Head of caudate nucleus (tissue), 42 donors: ENCODE measurements around the gene WBP2.

Experiments used
- DNase-seq, 42 donors: peaks; one replicate each; pipeline versions ENCODE4 v3.0.0 to v3.0.0-alpha.2; 2020 to 2021; ENCODE audit warnings: mixed read lengths in 7 of 42
- intact Hi-C: fragments of 100-400 bp; cut with DNase I; formaldehyde crosslinking; loops from one replicate; pipeline ENCODE4 v1.15.0; 2022

WBP2 gene

DNA sequence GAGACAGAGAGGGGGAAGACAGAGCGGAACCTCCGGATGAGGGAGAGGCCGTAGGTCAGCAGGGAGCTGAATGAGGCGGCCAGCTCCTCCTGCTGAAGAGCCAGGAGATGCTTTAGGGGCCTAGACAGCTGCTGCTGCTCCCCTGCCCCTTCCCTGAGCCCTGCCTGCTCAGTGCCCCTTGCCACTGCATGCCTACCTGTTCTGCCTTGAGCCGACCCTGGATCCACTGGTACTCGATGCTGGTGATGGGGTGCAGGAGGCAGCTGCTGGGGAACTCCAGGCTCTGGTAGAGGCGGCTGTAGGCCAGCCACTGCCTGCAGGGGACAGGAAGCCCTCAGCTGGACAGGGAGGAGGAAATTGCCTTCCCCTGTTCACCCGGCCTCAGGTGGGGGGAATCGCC, 18.5 kb downstream of the WBP2 start:
- intact Hi-C loops: no loop called here

DNA sequence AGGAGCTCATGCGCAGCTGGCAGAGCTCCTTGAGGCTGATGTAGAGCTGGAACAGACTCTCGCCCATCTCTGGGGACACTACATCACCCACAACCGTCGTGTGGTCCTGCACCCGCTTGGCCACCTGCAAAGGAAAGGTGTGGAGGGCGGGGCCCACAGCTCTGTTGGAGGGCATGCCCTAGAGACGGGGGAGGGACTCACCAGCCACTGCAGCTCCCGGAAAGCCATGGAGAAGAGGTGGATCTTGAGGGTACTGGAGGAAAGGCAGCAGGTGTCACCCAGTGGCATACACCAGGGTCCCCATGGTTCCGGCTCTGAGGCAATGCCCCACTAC, 19.5 kb downstream of the WBP2 start:
- intact Hi-C loops: no loop called here
- no peak for DNase-seq

More for the DNA sequence above, 18.5 kb downstream of the WBP2 start:
- DNase-seq: no peak

DNA sequence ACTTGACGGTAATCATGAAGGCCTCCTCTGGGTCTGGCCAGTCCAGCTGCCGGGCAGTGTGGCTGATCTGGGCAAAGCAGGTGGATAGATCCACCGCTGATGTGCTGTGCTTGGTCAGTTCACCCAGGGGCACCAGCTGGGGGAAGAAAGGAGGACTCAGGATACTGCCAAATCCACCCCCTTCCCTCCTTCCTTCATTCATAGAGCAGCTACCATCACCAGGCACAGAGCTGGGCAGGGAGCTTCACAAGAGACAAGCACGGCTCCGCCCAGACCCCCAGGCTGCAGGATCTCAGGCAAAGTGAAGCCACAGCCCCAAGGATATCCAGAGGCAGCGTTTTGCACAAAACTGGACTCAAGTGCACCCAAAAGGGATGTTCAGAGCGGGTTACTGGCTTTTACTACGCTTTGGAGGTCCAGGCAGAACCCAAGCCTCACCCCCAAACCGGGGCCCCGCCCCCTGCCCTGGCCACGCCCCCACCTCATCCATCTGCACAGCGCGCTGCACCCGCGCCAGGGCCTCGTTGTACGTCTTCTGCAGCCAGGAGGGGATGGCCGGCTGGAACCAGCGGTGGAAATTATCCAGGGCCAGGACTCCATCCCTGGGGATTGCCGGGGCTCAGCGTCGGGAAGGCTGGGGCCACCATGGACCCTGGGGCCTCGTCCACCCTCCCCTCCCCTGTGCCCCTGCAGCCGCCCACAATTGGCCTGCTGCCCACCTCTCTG, 20.0 kb downstream of the WBP2 start:
- intact Hi-C loops: no loop called here
- DNase-seq: peak in 1 of 42 donors; percentile 40

DNA sequence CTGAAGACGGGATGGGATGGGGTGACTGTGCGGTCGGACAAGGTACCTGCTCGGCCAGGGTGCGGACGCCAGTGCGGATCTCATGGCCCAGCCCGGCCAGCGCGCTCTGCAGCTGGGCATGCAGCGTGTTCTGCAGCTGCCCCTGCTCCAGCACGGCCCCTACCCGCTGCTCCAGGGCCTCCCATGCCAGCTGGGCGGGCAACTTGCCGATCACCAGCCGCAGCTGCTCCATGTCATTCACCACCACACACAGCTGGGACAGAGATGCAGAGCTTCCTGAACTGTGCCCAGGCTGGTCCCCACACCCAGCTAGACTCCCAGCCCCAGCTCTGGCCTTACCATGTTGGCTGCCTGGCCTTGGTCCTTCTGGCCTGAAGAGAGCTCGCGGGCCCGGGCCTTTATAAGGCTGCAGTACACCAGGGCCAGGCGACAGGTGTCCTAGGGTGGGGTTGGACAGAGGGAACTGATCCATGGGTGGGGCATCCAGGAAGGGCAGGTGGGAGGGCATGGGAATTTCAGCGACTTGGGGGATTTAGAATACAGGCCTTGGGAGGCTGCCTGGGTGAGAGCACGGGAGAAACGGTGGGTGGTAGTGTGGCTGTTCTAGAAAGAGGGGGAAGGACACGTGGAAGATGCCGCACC, 20.7 kb downstream of the WBP2 start:
- intact Hi-C loops: no loop called here
- DNase-seq: peak in 41 of 42 donors; percentile 49 to 91 (median 78)

DNA sequence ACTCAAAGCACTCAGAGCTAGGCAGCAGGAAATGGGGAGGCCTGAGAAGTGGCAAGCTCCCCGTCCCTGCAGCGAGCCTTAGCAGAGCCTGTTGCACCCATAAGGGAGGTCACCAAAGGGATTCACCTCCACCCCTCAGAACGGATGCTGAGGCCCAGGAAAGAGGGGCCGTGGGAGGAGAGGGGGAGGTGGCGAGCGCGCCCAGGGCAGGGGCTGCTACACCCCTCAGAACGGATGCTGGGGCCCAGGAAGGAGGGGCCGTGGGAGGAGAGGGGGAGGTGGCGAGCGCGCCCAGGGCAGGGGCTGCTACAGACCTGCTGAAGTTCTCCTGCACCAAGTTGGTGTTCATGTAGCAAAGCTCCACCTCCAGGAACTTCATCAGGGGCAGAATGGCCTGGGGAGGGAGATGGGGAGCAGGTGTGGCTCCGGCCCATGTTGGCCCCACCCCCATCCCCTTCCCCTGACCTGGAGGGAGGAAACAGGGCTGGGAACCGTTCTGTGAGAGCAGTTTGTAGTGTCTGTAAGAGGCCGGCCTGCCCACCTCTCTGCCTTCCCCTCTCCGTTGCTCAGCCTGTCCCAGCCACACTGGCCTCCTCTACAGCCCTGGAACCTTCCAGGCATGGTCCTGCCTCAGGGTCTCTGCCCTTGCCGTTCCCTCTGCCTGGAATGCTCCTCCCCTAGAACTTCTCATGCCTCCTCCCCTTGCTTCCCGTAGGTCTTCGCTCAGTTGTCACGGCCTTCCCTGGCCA, 22.3 kb downstream of the WBP2 start:
- intact Hi-C loops: no loop called here
- no peak for DNase-seq

DNA sequence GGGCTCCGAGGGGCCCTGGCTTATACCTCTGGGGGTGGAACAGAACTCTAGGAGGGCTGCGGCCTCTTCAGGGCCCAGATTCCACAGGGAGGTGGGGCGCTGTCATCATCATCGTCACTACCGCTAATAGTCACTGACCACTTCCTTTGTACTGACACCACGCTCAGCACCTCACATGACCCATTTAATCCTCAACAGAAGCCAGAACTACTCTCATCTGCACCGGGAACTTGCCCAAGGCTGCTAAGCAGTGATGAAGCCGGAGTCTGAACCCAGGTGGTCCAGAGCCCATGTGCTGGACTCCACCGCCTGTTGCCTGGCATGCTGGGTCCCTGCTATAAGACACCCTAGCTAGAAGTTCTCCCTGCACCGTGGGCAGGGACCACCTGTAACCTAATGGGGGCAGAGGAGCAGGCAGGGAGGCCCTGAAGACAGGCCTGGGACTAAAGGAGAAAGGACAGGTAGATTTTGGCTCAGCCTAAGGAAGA, 22.9 kb downstream of the WBP2 start:
- intact Hi-C loops: no loop called here
- DNase-seq: peak in 1 of 42 donors; percentile 30

DNA sequence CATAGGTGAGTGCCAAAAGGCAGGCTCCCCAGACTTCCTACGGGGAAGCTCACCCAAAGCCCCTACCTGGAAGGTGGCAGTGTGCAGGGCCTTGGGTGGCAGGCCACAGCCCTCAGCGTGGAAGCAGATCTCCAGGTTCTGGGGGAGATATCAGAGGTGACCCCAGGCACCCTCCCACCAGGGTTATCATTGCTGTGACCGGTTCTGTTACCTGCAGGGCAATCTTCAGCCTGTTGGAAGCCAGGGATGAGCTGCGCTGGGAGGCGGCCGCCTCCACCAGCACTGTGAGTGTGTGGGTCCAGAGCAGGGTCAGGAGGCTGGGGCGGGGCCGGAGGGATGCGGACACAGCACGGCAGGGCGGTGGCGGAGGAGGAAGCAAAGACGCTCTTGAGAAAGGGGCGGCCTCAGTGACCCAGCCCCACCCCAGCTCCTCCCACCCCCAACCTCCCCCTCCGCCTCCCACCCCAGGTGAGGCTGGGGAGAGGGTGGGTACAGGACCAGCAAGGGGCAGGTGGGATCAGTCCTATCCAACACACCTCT, 24.0 kb downstream of the WBP2 start:
- intact Hi-C loops: no loop called here
- DNase-seq: no peak

DNA sequence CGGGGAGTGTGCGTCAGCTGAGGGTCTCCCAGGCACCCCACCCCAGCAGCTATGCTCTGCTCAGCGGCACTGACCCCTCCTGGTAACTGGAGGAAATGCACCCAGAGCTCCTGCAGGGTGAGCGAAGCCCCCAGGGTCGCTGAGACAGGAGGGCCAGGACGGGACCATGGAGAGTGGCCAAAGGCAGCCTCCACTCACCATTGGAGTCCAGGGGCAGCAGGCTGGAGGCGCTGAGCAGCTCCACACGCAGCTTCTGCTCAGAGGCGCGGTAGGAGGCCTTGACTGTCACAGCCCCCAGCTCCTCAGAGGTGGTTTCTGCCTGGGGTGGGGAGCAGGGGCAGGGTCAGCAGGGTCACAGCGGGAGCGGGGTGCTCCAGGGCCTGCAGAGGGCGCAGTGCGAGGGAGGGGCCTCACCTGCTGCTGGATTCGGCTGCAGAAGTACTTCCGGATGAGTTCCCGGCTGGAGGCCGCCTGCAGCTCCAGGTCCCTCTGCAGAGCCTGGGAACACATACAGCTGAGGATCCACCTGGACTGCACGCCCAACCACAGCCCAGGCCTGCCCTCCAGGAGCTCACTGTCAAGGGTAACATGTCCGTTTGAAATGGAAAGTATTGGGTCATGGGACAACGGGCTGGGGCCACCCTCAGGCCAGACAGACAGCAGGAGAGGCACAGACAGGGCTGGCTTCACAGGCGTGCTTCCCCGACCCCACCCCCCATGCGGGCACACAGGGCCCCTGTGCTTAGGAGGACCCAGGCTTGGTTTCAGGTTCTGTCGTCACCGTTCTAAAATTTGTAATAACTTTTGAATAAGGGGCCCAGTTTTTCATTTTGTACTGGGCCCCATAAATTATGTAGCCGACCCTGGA, 24.7 kb downstream of the WBP2 start:
- DNase-seq: no peak

DNA sequence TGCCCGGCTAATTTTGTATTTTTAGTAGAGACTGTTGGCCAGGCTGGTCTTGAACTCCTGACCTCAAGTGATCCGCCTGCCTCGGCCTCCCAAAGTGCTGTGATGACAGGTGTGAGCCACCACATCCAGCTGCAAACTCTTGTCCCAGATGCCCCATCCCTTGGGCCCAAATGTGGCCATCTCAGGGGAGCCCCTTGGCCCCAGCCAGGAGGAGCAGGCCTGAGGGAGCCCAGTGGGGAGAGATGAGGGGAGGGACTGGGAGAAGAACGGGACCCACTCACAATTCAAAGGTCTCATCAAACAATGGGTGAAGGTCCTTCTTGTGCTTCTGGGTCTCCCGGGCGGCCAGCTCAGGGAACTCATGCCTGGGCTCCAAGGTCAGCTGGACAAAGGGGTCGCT, 25.4 kb downstream of the WBP2 start:
- intact Hi-C loops: no loop called here
- no peak for DNase-seq

More for the DNA sequence above, 24.7 kb downstream of the WBP2 start:
- intact Hi-C loops: no loop called here

DNA sequence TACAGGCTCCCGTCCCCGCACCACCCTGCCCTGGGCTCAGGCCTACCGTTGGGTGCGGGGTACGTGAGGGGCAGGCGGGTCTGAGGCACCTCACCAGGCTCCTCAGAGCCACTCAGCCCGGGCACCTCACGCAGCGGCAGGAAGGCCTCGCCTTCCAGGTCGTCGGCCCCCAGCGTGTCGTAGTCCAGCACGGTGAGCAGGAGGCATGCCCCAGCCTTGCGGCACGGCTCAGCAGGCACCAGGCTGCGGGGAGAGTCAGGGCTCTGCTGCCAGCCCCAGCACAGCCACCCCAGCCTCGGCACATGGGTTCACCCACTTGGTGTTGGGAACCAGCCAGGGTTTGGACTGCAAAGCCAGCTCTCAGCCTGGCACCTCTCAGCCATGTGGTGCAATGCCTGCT, 26.4 kb downstream of the WBP2 start:
- DNase-seq: no peak
- intact Hi-C loops: no loop called here

DNA sequence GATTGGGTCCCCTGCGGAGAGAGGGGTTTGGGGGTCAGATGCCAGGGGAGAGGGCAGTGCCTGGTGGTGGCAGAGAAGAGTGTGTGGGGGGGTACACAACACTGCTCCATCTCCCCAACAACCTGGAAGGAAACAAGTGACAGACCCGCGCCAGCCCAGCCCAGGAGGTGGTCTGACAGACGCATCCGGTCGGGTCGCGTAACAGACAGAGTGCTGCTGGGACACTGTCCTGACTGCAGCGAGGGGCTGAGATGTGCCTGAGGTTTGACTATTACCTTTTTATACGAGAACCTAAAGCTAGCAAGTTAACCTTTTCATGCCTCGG, 27.1 kb downstream of the WBP2 start:
- intact Hi-C loops: no loop called here
- no peak for DNase-seq

DNA sequence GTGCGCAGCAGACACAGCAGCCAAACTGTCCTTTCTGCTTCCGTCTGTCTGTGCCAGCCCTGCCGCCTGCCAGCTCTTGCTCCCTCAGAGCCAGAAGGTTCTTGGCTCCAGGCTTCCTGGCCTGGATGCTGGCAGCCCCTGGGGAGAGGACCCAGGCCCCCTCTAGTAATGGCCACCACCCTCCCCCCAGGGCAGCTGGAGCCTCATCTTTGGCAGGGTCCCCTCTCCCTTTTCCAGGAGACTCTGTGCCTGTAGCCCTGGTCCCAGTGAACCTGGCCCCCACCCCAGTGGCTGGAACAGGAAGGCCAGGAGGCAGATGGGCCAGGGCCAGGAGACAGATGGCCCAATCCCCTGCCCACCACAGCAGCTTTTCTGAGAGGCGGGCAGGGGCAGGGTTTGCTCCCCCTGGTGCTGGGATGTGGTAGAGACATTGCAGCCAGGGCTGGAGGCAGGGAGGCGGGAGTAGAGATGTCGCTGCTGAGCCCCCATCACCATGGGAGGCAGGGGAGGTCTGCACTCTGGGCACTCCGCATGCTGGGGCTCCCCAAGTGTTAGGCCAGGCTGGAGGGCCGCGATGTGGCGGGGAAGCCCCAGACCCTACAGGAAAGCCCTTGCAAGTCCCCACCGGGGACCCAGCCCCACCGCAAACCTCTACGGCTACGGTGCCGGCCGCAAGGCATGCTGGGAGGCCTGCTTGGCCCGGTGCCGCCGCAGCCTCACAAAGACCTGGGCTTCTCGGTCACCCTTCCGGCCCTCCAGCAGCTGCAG, 27.6 kb downstream of the WBP2 start:
- peak; percentile 46 to 86 (median 74) for DNase-seq
- intact Hi-C loops: no loop called here

DNA sequence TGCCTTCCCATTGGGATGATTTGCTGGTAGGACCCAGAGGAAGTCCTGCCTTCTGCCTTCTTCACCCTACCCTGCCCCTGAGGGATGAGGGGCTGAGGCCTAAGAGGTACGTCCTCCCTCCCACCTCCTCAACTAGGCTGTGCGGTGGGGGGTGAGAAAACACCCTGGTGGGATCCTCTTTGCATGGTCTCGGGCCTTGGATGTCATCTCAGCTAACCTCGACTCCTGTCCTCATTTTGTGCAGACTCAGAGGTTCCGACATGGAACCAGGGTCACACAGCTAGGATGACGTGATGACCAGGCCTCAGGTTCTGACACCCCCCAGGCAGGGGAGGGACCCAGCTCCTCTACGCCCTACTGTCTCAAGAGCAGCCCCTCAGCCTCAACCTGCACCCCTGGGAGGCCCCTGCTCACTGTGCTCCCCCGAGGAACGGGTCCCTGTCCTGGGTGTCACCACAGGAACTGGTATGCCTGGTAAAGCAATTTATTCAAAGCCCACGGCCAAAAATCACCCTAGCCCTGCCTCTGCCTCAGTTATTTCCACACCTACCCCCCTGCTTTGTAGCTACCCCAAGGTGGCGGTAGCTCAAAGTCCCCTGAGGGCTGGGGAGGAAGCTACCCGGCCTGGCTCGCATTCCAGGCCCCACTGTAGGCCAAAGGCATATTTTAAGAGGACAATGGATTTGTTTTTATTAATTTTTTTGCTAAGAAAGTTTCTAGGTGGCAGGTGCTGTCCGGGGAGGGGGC, 28.4 kb downstream of the WBP2 start:
- DNase-seq: no peak
- intact Hi-C loops: no loop called here

DNA sequence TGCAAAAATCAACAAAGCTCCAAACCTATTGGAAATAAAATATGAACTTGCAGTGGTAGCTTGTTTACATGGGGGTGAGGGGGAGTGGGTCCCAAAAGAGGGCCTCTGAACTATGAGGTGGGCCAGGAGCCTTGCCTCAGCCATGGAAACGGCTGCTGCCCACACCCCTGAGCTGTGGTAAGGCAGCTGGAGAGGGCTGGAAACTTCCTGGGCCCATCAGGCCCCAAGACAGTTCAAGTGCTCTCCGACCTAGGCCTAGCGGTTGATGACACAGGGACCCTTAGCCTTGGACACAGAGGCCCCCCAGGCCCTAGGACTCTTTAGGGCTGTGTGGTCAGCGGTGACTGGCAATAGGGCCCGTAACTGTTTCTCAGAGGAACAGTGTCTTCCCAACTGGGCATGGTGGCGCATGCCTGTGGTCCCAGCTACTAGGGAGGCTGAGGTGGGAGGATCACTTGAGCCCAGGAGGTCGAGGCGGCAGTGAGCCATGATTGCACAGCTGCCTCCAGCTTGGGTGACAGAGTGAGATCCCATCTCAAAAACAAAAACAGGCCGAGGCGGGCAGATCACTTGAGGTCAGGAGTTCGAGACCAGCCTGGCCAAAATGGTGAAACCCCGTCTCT, 29.3 kb downstream of the WBP2 start:
- no peak for DNase-seq
- intact Hi-C loops: no loop called here

DNA sequence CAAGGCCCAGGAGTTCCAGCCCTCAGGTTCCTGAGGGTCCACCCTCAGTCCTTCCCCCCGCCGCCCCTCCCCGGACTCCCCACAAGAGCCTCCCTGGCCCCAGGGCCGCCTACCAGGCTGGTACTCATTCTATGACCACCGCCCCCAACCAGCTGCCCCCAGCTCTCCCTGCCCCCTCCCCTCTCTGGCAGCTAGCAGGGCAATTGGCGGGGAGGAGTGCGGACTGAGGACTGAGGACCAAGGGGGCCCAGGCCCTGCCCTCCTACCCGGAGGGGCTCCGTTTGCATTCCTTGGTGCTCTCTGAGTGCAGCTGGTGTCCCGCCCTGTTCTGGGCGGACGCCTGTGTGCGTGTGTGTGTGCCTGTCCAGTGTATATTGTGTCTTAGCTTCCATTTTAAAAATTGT, 30.0 kb downstream of the WBP2 start:
- no peak for DNase-seq
- intact Hi-C loops: no loop called here

DNA sequence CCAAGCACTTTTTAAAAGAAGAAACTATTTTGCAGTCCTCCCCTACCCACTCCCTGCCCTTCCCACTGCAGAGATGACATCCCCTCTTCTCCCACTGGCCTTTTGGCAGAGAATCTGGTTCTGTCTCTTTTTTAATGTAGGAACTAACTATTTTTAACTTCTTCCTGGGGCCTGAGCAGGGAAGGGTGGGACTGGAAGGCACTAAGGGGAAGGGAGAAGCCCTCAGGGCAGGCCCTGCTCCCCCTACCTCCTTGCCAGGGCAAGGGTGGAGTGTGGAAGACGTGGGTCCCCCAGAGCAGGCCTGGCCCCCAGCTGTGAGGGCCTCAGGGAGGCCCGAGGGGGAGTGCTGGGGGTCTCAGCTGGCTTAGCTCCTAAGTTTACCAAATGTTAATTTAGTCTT, 30.5 kb downstream of the WBP2 start:
- DNase-seq: no peak
- intact Hi-C loops: no loop called here

DNA sequence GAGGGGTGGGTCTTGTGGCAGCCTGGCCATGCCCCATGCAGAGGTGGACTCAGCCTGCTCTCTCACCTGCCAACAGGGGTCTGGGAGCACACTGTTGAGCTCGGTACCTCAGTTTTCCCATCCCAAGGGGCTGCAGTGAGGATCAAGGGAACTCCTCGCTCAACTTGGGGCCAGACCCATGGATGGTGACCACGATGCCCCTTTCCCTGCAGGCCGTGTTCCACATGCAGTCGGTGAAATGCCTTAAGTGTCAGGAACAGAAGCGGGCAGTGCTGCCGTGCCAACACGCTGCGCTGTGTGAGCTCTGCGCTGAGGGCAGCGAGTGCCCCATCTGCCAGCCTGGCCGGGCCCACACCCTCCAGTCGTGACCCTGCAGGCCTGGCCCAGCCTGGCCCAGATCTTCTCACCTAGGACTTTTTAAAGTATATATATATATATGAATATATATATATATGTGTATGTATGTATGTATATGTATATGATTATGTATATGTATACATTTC, 31.0 kb downstream of the WBP2 start:
- no peak for DNase-seq
- intact Hi-C loops: no loop called here
